ENCODE data around the gene INPP5E. TPM values are rescaled to one million over a fixed set of nuclear protein-coding genes. Genes with fewer than 3 reads are reported as not detected.
A peak's percentile ranks its signal among the peaks of the same experiment; 100 is the strongest.
"Not testable (repeated sequence)": the region's sequence is repeated elsewhere in the genome, so short reads cannot be mapped to it uniquely, and the experiment has no call there.

INPP5E gene
- total RNA-seq, 2 experiments from 2014 or later = 17.2 to 19.4 TPM

DNA sequence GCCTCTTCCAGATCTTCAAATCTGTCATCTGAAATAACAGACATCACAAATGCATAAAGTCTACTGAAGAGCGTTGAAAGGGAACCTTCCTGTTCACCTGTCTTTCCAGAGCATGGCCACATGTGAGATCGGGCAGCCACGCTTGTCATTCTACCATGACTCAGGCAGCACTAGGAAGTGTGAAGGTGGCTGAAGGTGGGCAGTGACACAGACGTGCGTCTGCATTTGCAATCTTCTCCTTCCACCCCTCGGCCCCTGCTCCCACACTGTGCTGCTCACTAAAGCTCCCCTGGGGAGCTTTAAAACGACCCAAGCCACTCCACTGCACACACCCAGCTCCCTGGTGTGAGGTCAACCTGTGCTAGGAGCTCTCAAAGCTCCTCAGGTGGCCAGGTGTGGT is 31.7 kb downstream of the INPP5E start:
- intact Hi-C loops (cut with DNase I, micrococcal nuclease) = loop anchor here in 1 of 2 experiments (10.0 kb wide), 3 partner anchors 137 to 443 kb away; partner anchors contain the start of genes NOTCH1, RABL6 and UBAC1
- Mint-ChIP-seq H3K27ac (peak overlapping the region; percentile 20), H3K4me3 (peak overlapping the region; percentile 61), H3K36me3 (ENCODE audit: low read depth) (peaks cover 74% of the 10 kb centered on the region), H3K27me3 (no peaks in the 10 kb centered on the region), H3K9me3 (no peaks in the 10 kb centered on the region), H3K4me1 (ENCODE audit: low read depth) (peaks cover 63% of the 10 kb centered on the region)
- Histone ChIP-seq H3K9me3 (ENCODE audit: control insufficient read depth in 1 of 2, insufficient read depth in 1 of 2, low read length in 2 of 2) (no peaks in the 10 kb centered on the region), H3K4me1 (ENCODE audit: insufficient read depth, low read length) (peaks cover 74% of the 10 kb centered on the region), H3K36me3 (ENCODE audit: insufficient read depth, low read length) (peaks cover 29% of the 10 kb centered on the region), H3K27me3 (ENCODE audit: control insufficient read depth in 1 of 2, insufficient read depth in 2 of 2, low read length in 2 of 2) (no peaks in the 10 kb centered on the region), H3K4me3 (ENCODE audit: low read length) (no peak overlapping the region), H3K27ac (ENCODE audit: low read depth in 1 of 2, low read length in 2 of 2) (no peak overlapping the region)
- ATAC-seq (ENCODE audit: poor library complexity) = no peak
- ChIA-PET POLR2A (interaction anchor here (0.6 kb wide), 1 partner anchor 293 kb away, joined by 3 read pairs; no protein-coding TSS in a partner anchor), CTCF (no interaction called here)
- peak in 2 of 14 experiments; percentile 29 to 34 for DNase-seq
- TF ChIP-seq, protein P1, sequence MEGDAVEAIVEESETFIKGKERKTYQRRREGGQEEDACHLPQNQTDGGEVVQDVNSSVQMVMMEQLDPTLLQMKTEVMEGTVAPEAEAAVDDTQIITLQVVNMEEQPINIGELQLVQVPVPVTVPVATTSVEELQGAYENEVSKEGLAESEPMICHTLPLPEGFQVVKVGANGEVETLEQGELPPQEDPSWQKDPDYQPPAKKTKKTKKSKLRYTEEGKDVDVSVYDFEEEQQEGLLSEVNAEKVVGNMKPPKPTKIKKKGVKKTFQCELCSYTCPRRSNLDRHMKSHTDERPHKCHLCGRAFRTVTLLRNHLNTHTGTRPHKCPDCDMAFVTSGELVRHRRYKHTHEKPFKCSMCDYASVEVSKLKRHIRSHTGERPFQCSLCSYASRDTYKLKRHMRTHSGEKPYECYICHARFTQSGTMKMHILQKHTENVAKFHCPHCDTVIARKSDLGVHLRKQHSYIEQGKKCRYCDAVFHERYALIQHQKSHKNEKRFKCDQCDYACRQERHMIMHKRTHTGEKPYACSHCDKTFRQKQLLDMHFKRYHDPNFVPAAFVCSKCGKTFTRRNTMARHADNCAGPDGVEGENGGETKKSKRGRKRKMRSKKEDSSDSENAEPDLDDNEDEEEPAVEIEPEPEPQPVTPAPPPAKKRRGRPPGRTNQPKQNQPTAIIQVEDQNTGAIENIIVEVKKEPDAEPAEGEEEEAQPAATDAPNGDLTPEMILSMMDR (IDR thresholded peaks at IDR 0.05) = no peak

DNA sequence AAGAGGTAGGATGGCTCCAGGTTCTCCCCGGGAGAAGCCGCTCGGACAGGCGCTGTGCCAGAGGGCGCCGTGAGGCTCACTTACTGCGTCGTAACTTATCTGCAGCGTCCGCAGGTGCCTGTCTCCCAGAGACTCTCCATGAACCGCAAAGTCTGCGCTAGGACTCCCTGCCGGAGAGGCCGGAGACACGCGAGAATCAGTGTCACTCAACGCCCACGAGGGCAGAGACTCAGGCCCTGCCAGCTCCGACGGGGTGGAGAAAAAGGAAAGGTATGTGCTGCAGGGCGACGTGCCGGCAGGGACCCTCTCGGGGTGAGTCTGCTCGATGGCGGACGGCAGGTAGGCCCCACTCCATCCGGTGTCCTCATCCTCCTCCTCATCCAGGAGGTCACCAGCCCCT is 32.6 kb downstream of the INPP5E start:
- not testable (repeated sequence) for H3K4me3 Mint-ChIP-seq
- intact Hi-C loops (cut with DNase I, micrococcal nuclease) = loop anchor here in 1 of 2 experiments (10.0 kb wide), 3 partner anchors 138 to 442 kb away; partner anchors contain the start of genes NOTCH1, RABL6 and UBAC1

DNA sequence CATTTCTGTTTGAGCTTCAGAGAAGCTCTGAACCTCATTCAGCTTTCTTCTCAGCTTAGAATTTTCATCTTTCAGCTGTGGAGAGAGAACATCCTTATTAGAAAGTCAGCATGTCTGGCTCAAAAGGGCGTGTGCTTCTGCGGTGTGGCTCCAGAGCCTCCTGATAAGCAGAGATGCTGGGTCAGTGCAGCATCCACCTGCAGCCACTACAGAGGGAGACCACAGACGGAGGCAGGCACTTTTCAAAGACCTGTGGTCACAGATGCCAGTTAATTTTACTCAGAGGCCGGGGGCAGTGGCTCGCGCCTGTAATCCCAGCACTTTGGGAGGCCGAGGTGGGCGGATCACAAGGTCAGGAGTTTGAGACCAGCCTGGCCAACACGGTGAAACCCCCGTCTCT is 33.7 kb downstream of the INPP5E start:
- Mint-ChIP-seq H3K27ac (peak overlapping the region; percentile 91), H3K36me3 (ENCODE audit: low read depth) (peaks cover 56% of the 10 kb centered on the region), H3K4me1 (ENCODE audit: low read depth) (peaks cover 59% of the 10 kb centered on the region)
- intact Hi-C loops (cut with DNase I, micrococcal nuclease) = loop anchor here in 1 of 2 experiments (10.0 kb wide), 3 partner anchors 139 to 441 kb away; partner anchors contain the start of genes NOTCH1, RABL6 and UBAC1
- Histone ChIP-seq H3K36me3 (ENCODE audit: insufficient read depth, low read length) (peaks cover 28% of the 10 kb centered on the region), H3K4me1 (ENCODE audit: insufficient read depth, low read length) (peaks cover 74% of the 10 kb centered on the region)
- H3K4me3 ChIP-seq (ENCODE audit: low read length); H3K27me3 Mint-ChIP-seq; CTCF ChIA-PET; H3K9me3 ChIP-seq (ENCODE audit: control insufficient read depth in 1 of 2, insufficient read depth in 1 of 2, low read length in 2 of 2); H3K27ac ChIP-seq (ENCODE audit: low read depth in 1 of 2, low read length in 2 of 2); H3K27me3 ChIP-seq (ENCODE audit: control insufficient read depth in 1 of 2, insufficient read depth in 2 of 2, low read length in 2 of 2); POLR2A ChIA-PET; H3K4me3 Mint-ChIP-seq; ATAC-seq (ENCODE audit: poor library complexity); DNase-seq; H3K9me3 Mint-ChIP-seq: not testable (repeated sequence)

More for the DNA sequence above, 32.6 kb downstream of the INPP5E start:
- H3K4me3 ChIP-seq (ENCODE audit: low read length); H3K27me3 ChIP-seq (ENCODE audit: control insufficient read depth in 1 of 2, insufficient read depth in 2 of 2, low read length in 2 of 2); H3K27ac ChIP-seq (ENCODE audit: low read depth in 1 of 2, low read length in 2 of 2); ATAC-seq (ENCODE audit: poor library complexity); POLR2A ChIA-PET; H3K9me3 ChIP-seq (ENCODE audit: control insufficient read depth in 1 of 2, insufficient read depth in 1 of 2, low read length in 2 of 2); H3K9me3 Mint-ChIP-seq; CTCF ChIA-PET; H3K27ac Mint-ChIP-seq; H3K27me3 Mint-ChIP-seq: not testable (repeated sequence)
- H3K36me3 ChIP-seq (ENCODE audit: insufficient read depth, low read length) = peaks cover 28% of the 10 kb centered on the region
- peaks cover 81% of the 10 kb centered on the region for H3K4me1 ChIP-seq (ENCODE audit: insufficient read depth, low read length)
- peak in 1 of 14 experiments; percentile 20 for DNase-seq
- H3K4me1 Mint-ChIP-seq (ENCODE audit: low read depth) = peaks cover 65% of the 10 kb centered on the region
- peaks cover 67% of the 10 kb centered on the region for H3K36me3 Mint-ChIP-seq (ENCODE audit: low read depth)

DNA sequence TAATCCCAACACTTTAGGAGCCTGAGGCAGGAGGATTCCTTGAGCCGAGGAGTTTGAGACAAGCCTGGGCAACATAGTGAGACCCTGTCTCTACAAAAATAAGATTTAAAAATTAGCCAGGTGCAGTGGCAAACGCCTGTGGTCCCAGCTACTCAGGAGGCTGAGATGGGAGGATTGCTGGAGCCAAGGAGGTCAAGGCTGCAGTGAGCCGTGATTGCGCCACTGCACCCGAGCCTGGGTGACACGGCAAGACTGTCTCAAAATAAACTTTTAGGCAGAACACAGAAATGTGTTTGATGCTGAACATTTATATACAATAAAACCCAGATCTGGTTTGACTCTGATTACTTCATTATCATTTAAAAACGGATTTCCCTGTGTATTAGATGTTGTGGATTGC is 34.2 kb downstream of the INPP5E start:
- ATAC-seq (ENCODE audit: poor library complexity) (no peak), DNase-seq (no peak)
- Histone ChIP-seq H3K4me1 (ENCODE audit: insufficient read depth, low read length) (peaks cover 75% of the 10 kb centered on the region), H3K27me3 (ENCODE audit: control insufficient read depth in 1 of 2, insufficient read depth in 2 of 2, low read length in 2 of 2) (no peaks in the 10 kb centered on the region), H3K36me3 (ENCODE audit: insufficient read depth, low read length) (peaks cover 28% of the 10 kb centered on the region), H3K27ac (ENCODE audit: low read depth in 1 of 2, low read length in 2 of 2) (peak overlapping the region in 1 of 2 donors; percentile 86), H3K4me3 (ENCODE audit: low read length) (no peak overlapping the region), H3K9me3 (ENCODE audit: control insufficient read depth in 1 of 2, insufficient read depth in 1 of 2, low read length in 2 of 2) (no peaks in the 10 kb centered on the region)
- CTCF ChIA-PET = no interaction called here
- Mint-ChIP-seq H3K36me3 (ENCODE audit: low read depth) (peaks cover 53% of the 10 kb centered on the region), H3K27ac (peak overlapping the region; percentile 91), H3K4me3 (peak overlapping the region; percentile 55), H3K27me3 (no peaks in the 10 kb centered on the region), H3K9me3 (no peaks in the 10 kb centered on the region), H3K4me1 (ENCODE audit: low read depth) (peaks cover 57% of the 10 kb centered on the region)
- intact Hi-C loops (cut with DNase I, micrococcal nuclease) = loop anchor here in 1 of 2 experiments (10.0 kb wide), 3 partner anchors 139 to 441 kb away; partner anchors contain the start of genes NOTCH1, RABL6 and UBAC1
- POLR2A ChIA-PET = interaction anchor here (0.6 kb wide), 1 partner anchor 717 kb away, joined by 4 read pairs; no protein-coding TSS in a partner anchor
- TF ChIP-seq, protein P1 (IDR thresholded peaks at IDR 0.05) = no peak
